MG63 (cell line): ENCODE data around the gene HOXA1. TPM values are rescaled to one million over a fixed set of nuclear protein-coding genes. Genes with fewer than 3 reads are reported as not detected.

Experiments
- DNase-seq: peaks from one replicate; pipeline ENCODE4 v3.0.0-alpha.2; 2020
- H3K27me3 ChIP-seq: fragments of 250-450 bp; sonication (Bioruptor Pico); 2 replicates; pipeline ENCODE4 v1.5.1; 2020; ENCODE audit warnings: mild to moderate bottlenecking, moderate library complexity
- H3K36me3 ChIP-seq: fragments of 250-450 bp; sonication (Bioruptor Pico); 2 replicates; pipeline ENCODE4 v1.5.1; 2020; ENCODE audit warnings: mild to moderate bottlenecking, moderate library complexity
- H3K4me3 ChIP-seq: fragments of 250-450 bp; sonication (Bioruptor Pico); 2 replicates; pipeline ENCODE4 v1.5.1; 2020; ENCODE audit warnings: mild to moderate bottlenecking, moderate library complexity
- H3K9me3 ChIP-seq: fragments of 250-450 bp; sonication (Bioruptor Pico); 2 replicates; pipeline ENCODE4 v1.5.1; 2020; ENCODE audit warnings: mild to moderate bottlenecking, moderate library complexity
- total RNA-seq: library from RNA; depleted of rRNA; stranded (reverse); fragments of >200 nt; shearing (Covaris generic); gene quantifications from 2 replicates; pipeline ENCODE4 v1.2.3, GENCODE V29; 2014; ENCODE audit warnings: low replicate concordance

The HOXA1 gene
- total RNA-seq, 1 experiment from 2014 or later = 1.1 TPM

- no peak for DNase-seq
- Histone ChIP-seq H3K4me3 (no peak overlapping the region), H3K27me3 (no peaks in the 10 kb centered on the region), H3K36me3 (no peaks in the 10 kb centered on the region), H3K9me3 (no peaks in the 10 kb centered on the region)
Measured at GRCh38 chr7:27112361-27112760, 16.6 kb upstream of the HOXA1 start.

DNA sequence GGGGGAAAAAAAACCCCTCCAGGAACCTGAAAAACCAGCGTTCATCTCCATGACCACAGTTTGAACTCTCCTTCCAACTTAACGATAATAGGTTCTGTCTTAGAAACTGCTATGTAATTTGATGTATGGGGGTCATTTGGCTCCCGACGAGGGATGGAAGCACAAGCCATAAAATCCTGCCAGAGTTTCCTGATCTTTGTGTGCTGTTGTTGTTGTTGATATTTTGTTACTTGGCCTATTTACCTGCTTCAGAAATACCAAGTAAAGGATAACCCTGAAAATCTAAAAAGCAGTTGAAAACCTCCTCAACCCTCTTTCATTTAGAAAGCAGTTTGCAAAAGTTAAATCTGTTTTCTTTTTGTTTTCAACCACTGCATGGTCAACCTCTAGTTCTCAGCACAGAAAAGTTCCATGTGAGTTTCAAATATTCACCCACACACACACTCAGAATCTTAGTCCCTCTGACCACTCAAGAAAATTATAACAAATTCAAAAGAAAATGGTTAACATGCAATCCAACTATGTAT is 16.0 kb upstream of the HOXA1 start:
- no peaks in the 10 kb centered on the region for H3K36me3 ChIP-seq
- no peaks in the 10 kb centered on the region for H3K9me3 ChIP-seq
- no peaks in the 10 kb centered on the region for H3K27me3 ChIP-seq
- no peak overlapping the region for H3K4me3 ChIP-seq
- DNase-seq = no peak

- Histone ChIP-seq H3K27me3 (no peaks in the 10 kb centered on the region), H3K4me3 (no peak overlapping the region), H3K36me3 (no peaks in the 10 kb centered on the region), H3K9me3 (no peaks in the 10 kb centered on the region)
- DNase-seq = peak; percentile 33
Measured at GRCh38 chr7:27111042-27111750, 15.4 kb upstream of the HOXA1 start.

DNA sequence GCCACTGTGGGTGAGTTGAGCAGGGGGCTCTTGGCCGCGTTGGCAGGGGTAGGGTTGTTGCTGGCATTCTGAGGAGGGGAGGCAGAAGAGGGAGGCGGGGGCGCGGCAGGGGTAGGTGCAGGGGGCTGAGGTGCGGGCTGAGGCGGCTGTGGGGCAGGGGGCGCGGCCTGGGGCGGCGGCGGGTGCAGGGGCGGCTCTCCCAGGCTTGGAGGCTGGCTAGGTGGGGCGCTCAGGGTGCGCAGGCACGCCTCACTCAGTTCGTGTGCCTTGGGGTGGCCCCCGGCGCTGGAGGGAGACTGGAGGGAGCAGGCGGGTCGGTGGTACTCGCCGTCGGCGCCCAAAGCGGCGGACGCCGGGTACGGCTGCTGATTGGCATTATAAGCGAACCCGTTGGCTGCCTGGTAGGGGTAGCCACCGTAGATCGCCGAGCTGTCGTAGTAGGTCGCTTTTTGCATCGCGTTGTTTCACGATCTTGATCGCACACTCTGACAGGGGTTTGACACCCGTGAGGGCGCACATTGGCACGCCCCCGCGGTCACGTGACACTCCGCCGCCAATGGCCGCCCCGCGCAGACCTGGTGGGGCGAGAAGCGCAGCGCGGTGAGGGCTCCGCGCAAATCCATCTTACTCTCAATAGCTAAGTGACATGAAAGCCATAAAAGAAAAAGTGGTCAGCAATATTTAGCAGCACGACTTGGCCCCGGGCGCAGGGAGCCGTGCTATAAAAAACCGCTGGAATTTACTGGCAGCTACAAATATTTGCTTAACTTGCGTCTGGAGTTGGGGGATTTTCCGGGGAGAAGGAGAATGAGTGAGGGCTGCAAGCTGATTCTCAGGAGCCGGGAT is 14.6 kb upstream of the HOXA1 start:
- Histone ChIP-seq H3K27me3 (no peaks in the 10 kb centered on the region), H3K9me3 (no peaks in the 10 kb centered on the region), H3K36me3 (no peaks in the 10 kb centered on the region), H3K4me3 (no peak overlapping the region)
- peak; percentile 43 for DNase-seq

DNA sequence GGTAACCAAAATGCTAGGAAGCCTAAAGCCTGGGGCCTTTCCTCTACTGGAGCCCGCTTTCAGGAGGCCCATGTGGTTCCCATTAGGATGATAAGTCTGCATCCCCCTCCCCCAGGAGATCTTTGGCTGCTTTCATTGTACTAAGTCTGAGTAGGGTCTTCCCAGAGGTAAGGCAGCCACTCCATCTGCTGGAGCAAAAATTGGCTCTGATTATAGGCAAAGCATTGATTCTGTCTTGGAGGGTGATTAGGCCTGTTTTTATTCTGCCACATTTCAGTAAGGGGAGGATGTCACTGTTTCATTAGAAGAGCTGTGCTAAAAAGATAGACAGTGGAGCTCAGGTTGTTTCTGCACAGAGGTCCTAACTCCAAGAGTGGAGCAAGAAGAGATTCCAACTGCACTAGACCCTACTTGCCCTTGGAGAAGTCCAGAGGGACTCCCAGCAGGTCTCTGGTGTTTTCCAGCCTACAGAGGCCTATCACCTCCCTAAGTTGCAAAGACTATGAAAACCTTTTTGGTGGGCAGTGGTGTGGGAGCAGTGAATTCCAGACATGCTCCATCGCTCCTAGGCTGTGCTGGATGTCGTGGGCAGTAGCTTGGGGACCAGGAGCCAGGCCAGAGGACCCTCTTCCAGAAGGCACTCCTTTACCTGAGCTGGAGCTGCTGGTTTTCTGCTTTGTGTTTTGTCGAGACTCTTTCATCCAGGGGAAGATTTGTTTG is 13.8 kb upstream of the HOXA1 start:
- no peak for DNase-seq
- no peaks in the 10 kb centered on the region for H3K9me3 ChIP-seq
- H3K36me3 ChIP-seq = no peaks in the 10 kb centered on the region
- H3K27me3 ChIP-seq = no peaks in the 10 kb centered on the region
- no peak overlapping the region for H3K4me3 ChIP-seq

GRCh38 chr7:27108390-27109127 is 12.8 kb upstream of the HOXA1 start:
- H3K4me3 ChIP-seq = no peak overlapping the region
- no peaks in the 10 kb centered on the region for H3K27me3 ChIP-seq
- H3K9me3 ChIP-seq = no peaks in the 10 kb centered on the region
- H3K36me3 ChIP-seq = no peaks in the 10 kb centered on the region
- DNase-seq = no peak

DNA sequence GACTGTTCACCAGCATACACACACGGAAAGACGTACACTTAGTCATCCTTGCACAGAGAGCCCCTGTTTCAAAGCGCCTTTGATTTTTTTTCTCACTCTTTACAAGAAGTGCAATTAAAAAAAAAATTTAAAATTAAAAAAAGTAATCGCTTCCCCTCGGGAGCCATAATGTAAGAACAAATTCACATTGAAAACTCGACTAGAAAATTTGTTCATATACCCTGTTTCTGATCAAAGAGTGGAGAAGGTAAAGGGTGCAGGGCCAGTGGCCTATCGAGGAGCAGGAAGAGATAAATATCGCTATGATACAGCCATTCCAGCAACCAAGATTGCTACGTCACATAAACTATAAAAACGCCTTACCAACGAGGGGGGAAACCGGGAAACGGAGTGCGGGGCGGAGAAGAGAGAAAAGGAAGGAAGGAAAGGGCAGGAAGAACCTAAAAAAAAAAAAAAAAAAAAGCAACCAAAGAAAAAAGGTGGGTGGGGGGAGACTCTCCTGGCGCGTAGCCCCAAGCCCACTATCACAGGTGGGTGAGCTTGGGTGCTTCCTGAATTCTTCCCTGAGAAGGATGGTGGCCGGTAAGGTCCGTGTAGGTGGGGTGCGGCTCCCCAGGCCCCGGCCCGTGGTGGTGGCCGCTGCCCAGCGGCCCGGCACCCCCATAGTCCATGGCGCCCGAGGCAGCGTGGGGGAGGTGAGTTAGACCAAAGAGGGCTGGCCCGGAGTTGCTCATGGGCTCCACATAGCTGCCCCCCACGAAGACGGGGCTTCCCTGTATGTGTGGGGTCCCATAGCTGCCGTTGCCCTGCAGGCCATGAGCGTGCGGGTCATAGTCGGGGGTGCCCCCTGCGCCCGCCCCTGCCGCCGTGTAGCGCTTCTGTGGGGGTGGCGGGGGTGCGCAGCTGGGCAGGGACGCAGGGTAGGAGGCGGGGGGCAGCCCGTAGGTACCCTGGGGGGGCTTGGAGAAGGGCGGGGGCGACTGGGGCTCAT is 11.9 kb upstream of the HOXA1 start:
- Histone ChIP-seq H3K4me3 (no peak overlapping the region), H3K9me3 (no peaks in the 10 kb centered on the region), H3K27me3 (no peaks in the 10 kb centered on the region), H3K36me3 (no peaks in the 10 kb centered on the region)
- DNase-seq = no peak

GRCh38 chr7:27106901-27107240 is 11.1 kb upstream of the HOXA1 start:
- Histone ChIP-seq H3K27me3 (no peaks in the 10 kb centered on the region), H3K36me3 (no peaks in the 10 kb centered on the region), H3K4me3 (no peak overlapping the region), H3K9me3 (no peaks in the 10 kb centered on the region)
- no peak for DNase-seq

- Histone ChIP-seq H3K36me3 (0 out of 2 replicates have a peak, but pooled peaks cover under 1% of the 10 kb centered on the region), H3K27me3 (no peaks in the 10 kb centered on the region), H3K9me3 (no peaks in the 10 kb centered on the region), H3K4me3 (no peak overlapping the region)
- DNase-seq = no peak
Measured at GRCh38 chr7:27106181-27106900, 10.5 kb upstream of the HOXA1 start.

DNA sequence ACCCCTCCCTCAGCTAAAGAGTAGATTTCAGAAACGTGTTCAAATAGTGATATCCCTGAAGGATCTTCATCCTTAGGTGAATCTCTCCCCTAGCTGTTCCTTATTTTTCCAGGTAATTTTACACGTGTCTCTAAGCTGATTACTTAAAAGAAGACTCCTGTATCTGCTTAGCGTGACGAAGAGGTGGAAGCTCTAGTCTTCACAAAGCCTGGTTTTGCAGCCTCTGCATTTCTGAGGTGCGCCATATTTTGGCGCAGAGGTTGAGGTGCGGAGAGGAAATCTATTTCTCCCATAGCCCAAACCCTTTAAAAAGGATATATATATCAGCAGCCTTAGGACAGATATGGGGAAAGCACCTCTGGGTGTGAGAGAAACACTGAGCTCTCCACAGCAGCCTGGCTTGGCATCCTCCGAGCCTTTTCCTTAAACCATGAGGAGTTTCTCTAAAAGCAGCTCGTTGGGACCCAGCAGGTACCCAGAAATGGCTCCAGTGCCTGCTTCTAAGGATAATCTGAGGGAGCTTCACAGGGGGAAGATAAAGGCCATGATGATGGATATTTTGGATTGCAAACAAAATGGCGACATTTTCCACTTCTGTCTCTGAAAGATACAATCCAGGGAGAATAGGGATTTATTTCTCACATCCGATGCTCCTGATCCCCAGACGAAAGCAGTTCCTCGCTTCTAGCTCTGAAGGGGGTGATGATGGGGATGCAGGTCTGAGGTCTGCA is 9.7 kb upstream of the HOXA1 start:
- H3K4me3 ChIP-seq = no peak overlapping the region
- no peaks in the 10 kb centered on the region for H3K27me3 ChIP-seq
- H3K9me3 ChIP-seq = no peaks in the 10 kb centered on the region
- H3K36me3 ChIP-seq = peaks cover 9% of the 10 kb centered on the region; the same call in 1 of the 2 replicates
- DNase-seq = no peak

DNA sequence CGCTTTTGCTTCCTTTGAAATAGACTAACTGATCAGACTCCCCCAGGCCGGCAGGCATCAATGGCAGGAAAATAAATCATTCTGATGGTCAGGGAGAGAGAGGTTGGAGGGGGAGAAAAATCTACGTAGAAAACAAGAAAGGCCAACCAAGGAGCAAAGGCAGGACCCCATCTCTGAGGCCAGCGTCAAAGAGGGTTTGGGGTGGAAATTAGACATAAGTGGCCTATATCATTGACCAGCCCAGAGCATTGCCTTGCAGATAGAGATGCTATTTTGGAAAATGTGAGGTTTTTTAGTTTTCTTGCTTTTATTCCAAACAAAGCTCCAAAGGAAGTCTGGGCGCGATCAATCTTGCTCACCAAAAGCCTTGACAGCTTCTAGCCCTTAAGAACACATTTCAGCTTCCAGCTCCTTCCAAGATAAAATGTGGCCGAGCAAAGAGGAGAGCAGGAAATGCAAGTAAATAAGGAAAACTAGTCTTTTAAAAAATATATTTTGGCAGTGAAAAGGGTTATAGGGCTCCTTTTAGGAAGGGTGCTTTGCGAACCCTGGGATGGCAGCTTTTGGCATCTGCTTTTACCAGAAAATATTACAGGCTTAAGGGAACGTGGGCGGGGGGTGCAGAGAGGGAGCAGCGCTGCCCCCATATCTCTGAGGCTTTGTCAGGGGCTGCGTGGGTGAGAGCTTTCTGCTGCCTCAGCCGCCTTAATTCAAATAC is 8.7 kb upstream of the HOXA1 start:
- H3K36me3 ChIP-seq = peaks cover 12% of the 10 kb centered on the region
- DNase-seq = no peak
- no peaks in the 10 kb centered on the region for H3K9me3 ChIP-seq
- no peaks in the 10 kb centered on the region for H3K27me3 ChIP-seq
- H3K4me3 ChIP-seq = no peak overlapping the region

DNA sequence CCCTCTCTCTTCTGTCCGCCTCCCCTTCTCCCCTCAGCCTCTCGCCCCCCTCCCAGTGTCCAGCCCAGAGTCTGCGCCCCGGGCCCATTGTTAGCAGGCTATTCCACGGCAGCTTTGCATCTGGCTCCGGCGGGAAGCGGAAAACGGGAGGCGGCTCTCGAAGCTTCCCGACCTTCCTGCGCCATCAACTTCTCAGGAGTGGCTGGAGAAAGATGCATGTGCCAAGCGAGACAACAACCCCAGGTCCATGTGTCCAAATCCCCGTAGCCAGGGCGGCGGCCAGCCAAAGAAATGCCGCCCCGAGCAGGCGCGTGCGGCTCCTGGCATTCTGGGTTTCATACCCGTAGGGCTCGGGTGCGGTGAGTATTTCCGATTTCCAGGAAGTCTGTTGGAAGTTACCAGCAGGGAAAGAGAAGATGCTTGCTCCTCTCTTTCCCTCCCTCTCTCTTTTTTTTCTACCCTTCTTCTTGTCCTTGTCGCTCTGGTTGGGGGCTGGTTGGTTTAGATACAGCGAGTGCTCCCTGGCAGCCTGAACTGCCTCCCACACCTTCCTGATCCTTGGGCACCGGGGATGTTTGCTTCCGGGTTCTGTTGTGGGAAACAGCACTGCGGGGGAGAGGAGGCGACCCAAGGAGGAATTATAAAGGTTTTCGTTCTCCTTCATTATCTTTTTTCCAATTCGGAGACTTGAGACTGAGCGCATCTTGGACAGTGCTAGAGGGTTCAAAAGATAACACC is 7.9 kb upstream of the HOXA1 start:
- peaks cover 17% of the 10 kb centered on the region for H3K36me3 ChIP-seq
- H3K4me3 ChIP-seq = no peak overlapping the region
- no peak for DNase-seq
- no peaks in the 10 kb centered on the region for H3K27me3 ChIP-seq
- H3K9me3 ChIP-seq = no peaks in the 10 kb centered on the region
